H1 (cell line): ENCODE data around the gene FHAD1.

Experiments used
- CEBPB ChIP-seq: IDR thresholded peaks from 2 replicates; pipeline ENCODE4 v1.6.1; 2012; ENCODE audit warnings: low read depth, low read length
- EP300 ChIP-seq, 2 experiments: IDR thresholded peaks; 1 replicate in 1 of 2; 2 replicates in 1 of 2; pipeline ENCODE4 v1.6.1; 2011 to 2012; ENCODE audit warnings: low read depth in 2 of 2, low read length in 2 of 2, mild to moderate bottlenecking in 2 of 2, borderline replicate concordance in 1 of 2, inconsistent platforms in 1 of 2, moderate library complexity in 1 of 2
- EZH2 ChIP-seq: fragments of 200-600 bp; sonication (generic); IDR thresholded peaks from 2 replicates; pipeline ENCODE4 v1.7.1; 2012; ENCODE audit warnings: low read depth, mild to moderate bottlenecking, moderate library complexity, low read length, inconsistent platforms; ENCODE audit not compliant: severe bottlenecking
- KDM5A ChIP-seq: fragments of 200-600 bp; IDR thresholded peaks from 2 replicates; pipeline ENCODE4 v1.7.1; 2012; ENCODE audit warnings: mild to moderate bottlenecking, low read length, inconsistent platforms, mixed read lengths
- NRF1 ChIP-seq: IDR thresholded peaks from 2 replicates; pipeline ENCODE4 v1.6.1; 2011; ENCODE audit warnings: mild to moderate bottlenecking, low read depth, low read length, improper control_type of control experiment
- POLR2A ChIP-seq, 2 experiments: IDR thresholded peaks; 1 replicate in 1 of 2; 2 replicates in 1 of 2; pipeline ENCODE4 v1.6.1; 2011; ENCODE audit warnings: low read depth in 2 of 2, low read length in 2 of 2, mild to moderate bottlenecking in 2 of 2; ENCODE audit errors: control extremely low read depth in 1 of 2
- POLR2AphosphoS5 ChIP-seq: IDR thresholded peaks from 2 replicates; pipeline ENCODE4 v1.6.1; 2011; ENCODE audit warnings: low read depth, low read length
- POU5F1 ChIP-seq: IDR thresholded peaks from 2 replicates; pipeline ENCODE4 v1.6.1; 2011; ENCODE audit warnings: low read depth, mild to moderate bottlenecking, low read length, moderate library complexity
- SIN3A ChIP-seq, 2 experiments: IDR thresholded peaks in 1 of 2; conservative IDR thresholded peaks in 1 of 2; 2 replicates each; pipeline ENCODE4 v1.6.1; 2011 to 2012; ENCODE audit warnings: low read length in 2 of 2, improper control_type of control experiment in 1 of 2, low read depth in 1 of 2, mild to moderate bottlenecking in 1 of 2
- SP4 ChIP-seq: IDR thresholded peaks from 2 replicates; pipeline ENCODE4 v1.6.1; 2012; ENCODE audit warnings: low read length, inconsistent platforms
- TAF1 ChIP-seq: IDR thresholded peaks from 2 replicates; pipeline ENCODE4 v1.6.1; 2011; ENCODE audit warnings: mild to moderate bottlenecking, low read depth, low read length
- TF ChIP-seq, protein P1 (sequence below), 3 experiments: IDR thresholded peaks; 1 replicate in 2 of 3; 2 replicates in 1 of 3; pipeline versions ENCODE4 v1.5.1 to v1.6.1; 2011; ENCODE audit warnings: low read length in 3 of 3, mild to moderate bottlenecking in 3 of 3, inconsistent platforms in 2 of 3, low read depth in 1 of 3, moderate library complexity in 1 of 3; ENCODE audit not compliant: insufficient read depth in 1 of 3; ENCODE audit errors: control extremely low read depth in 1 of 3
- TF ChIP-seq, protein P2 (sequence below): IDR thresholded peaks from 2 replicates; pipeline ENCODE4 v1.6.1; 2011; ENCODE audit warnings: low read depth, mild to moderate bottlenecking, low read length; ENCODE audit not compliant: insufficient read depth

DNA sequence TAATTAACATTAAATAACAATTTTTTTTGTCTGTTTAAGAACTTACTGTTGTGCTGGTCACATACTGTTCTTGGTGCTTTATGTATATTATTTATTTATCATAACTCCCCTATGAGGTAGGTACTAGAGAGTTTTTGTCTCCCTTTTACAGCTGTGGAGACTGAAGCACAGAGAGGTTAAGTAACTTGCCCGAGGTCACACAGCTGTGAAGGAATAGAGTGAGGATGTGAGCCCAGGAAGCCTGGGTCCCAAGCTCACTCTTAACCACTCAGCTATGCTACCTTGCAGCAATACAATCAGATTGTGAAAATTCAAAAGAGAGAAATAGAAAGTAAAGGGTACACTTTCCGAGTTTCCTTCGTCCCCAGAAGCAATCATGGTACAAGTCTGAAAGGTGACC lies 35.6 kb upstream of the FHAD1 start:
- TF ChIP-seq, protein P1, sequence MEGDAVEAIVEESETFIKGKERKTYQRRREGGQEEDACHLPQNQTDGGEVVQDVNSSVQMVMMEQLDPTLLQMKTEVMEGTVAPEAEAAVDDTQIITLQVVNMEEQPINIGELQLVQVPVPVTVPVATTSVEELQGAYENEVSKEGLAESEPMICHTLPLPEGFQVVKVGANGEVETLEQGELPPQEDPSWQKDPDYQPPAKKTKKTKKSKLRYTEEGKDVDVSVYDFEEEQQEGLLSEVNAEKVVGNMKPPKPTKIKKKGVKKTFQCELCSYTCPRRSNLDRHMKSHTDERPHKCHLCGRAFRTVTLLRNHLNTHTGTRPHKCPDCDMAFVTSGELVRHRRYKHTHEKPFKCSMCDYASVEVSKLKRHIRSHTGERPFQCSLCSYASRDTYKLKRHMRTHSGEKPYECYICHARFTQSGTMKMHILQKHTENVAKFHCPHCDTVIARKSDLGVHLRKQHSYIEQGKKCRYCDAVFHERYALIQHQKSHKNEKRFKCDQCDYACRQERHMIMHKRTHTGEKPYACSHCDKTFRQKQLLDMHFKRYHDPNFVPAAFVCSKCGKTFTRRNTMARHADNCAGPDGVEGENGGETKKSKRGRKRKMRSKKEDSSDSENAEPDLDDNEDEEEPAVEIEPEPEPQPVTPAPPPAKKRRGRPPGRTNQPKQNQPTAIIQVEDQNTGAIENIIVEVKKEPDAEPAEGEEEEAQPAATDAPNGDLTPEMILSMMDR (IDR thresholded peaks at IDR 0.05; ENCODE audit: control extremely low read depth in 1 of 3, insufficient read depth in 1 of 3, low read depth in 1 of 3, low read length in 3 of 3): no peak
- TF ChIP-seq NRF1 (no peak), EZH2 (no peak), TAF1 (no peak), KDM5A (no peak), EP300 (IDR thresholded peaks at IDR 0.05; ENCODE audit: borderline replicate concordance in 1 of 2, low read depth in 2 of 2, low read length in 2 of 2) (no peak), POLR2A (IDR thresholded peaks at IDR 0.05; ENCODE audit: control extremely low read depth in 1 of 2, low read depth in 2 of 2, low read length in 2 of 2) (no peak), SP4 (no peak), SIN3A (conservative IDR thresholded peaks at IDR 0.05 in 1 of 2, IDR thresholded peaks at IDR 0.05 in 1 of 2; ENCODE audit: low read depth in 1 of 2, low read length in 2 of 2) (no peak), POLR2AphosphoS5 (no peak), POU5F1 (no peak), CEBPB (no peak)
- TF ChIP-seq, protein P2, sequence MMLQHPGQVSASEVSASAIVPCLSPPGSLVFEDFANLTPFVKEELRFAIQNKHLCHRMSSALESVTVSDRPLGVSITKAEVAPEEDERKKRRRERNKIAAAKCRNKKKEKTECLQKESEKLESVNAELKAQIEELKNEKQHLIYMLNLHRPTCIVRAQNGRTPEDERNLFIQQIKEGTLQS: no peak
